ENCODE data around the gene GTF2IRD1. TPM values are rescaled to one million over a fixed set of nuclear protein-coding genes. Genes with fewer than 3 reads are reported as not detected.

Gene GTF2IRD1
- total RNA-seq, 1 experiment from 2014 or later, result 34.3 TPM

- no peak overlapping the region for H2BK20ac ChIP-seq (ENCODE audit: low read depth, low read length, poor library complexity, severe bottlenecking)
- H2BK5ac ChIP-seq (ENCODE audit: insufficient read length, low read length), result no peak overlapping the region
- H3K18ac ChIP-seq (ENCODE audit: insufficient read length, low read depth, low read length), result no peak overlapping the region
- H3K4me1 ChIP-seq (ENCODE audit: insufficient read depth, low read length), result peaks cover 4% of the 10 kb centered on the region; the same call in 1 of the 2 replicates
- no peak overlapping the region for H2AFZ ChIP-seq (ENCODE audit: low read length)
- no peaks in the 10 kb centered on the region for H4K20me1 ChIP-seq (ENCODE audit: control insufficient read depth, insufficient read depth, insufficient read length)
- peaks cover 2% of the 10 kb centered on the region for H3K79me2 ChIP-seq (ENCODE audit: insufficient read depth, low read length)
- Mint-ChIP-seq H3K36me3 (ENCODE audit: insufficient read depth in 1 of 3, low read depth in 3 of 3) (peaks cover 0 to 7% (median 0%) of the 10 kb centered on the region in 3 experiments; a peak in 2 of 7 replicates), H3K9me3 (no peaks in the 10 kb centered on the region), H3K27ac (peak overlapping the region in 2 of 3 experiments; percentile 63 to 68; a peak in 2 of 7 replicates), H3K4me1 (peaks cover 27 to 40% of the 10 kb centered on the region in 2 experiments), H3K27me3 (ENCODE audit: low read depth) (no peaks in the 10 kb centered on the region), H3K4me3 (no peak overlapping the region; a peak in 1 of 5 replicates)
- no peak overlapping the region for H3K4me2 ChIP-seq (ENCODE audit: insufficient read depth, insufficient read length, low read length)
- H3K4ac ChIP-seq (ENCODE audit: low read depth, low read length), result no peak overlapping the region
- no peaks in the 10 kb centered on the region for H3K27me3 ChIP-seq (ENCODE audit: insufficient read depth, low read length)
- H4K91ac ChIP-seq (ENCODE audit: insufficient read length, low read depth, low read length), result no peak overlapping the region
- H2AK5ac ChIP-seq (ENCODE audit: insufficient read length, low read length), result no peak overlapping the region
- H4K8ac ChIP-seq (replicated peaks; ENCODE audit: insufficient read length, low read depth, low read length), result no peak overlapping the region
- H3K23me2 ChIP-seq (ENCODE audit: insufficient read length, low read depth, low read length, poor library complexity, severe bottlenecking), result peaks cover 3% of the 10 kb centered on the region
- no peak overlapping the region for H3K23ac ChIP-seq (ENCODE audit: insufficient read length, low read depth, low read length)
- H2BK120ac ChIP-seq (ENCODE audit: low read depth, low read length, poor library complexity, severe bottlenecking), result no peak overlapping the region
- no peaks in the 10 kb centered on the region for H3K9me3 ChIP-seq (ENCODE audit: control insufficient read depth, low read depth, low read length)
- H3T11ph ChIP-seq (ENCODE audit: low read length), result no peak overlapping the region
- H3K27ac ChIP-seq (ENCODE audit: insufficient read length, low read depth, low read length), result no peak overlapping the region
- H2BK12ac ChIP-seq (ENCODE audit: insufficient read length, low read depth, low read length), result no peak overlapping the region
- no CpG with 5 or more reads among the region's 19 CpGs for WGBS (ENCODE audit: extremely low coverage, insufficient read length, low lambda C conversion rate)
- H2BK15ac ChIP-seq (ENCODE audit: low read depth, low read length), result no peak overlapping the region
- peaks cover 8% of the 10 kb centered on the region for H3K79me1 ChIP-seq (ENCODE audit: insufficient read depth, low read depth, low read length, poor library complexity, severe bottlenecking)
- DNase-seq, result no peak
- no peak overlapping the region for H3K9ac ChIP-seq (ENCODE audit: extremely low read depth, insufficient read length, low read length)
- TF ChIP-seq CTCF (conservative IDR thresholded peaks at IDR 0.05), result no peak
- no peak overlapping the region for H3K56ac ChIP-seq (ENCODE audit: insufficient read length, low read depth, low read length)
- no peak overlapping the region for H4K5ac ChIP-seq (ENCODE audit: insufficient read length, low read depth, low read length)
- peak overlapping the region; percentile 19; the same call in 1 of the 2 replicates for H3K14ac ChIP-seq (ENCODE audit: insufficient read depth, low read length)
These were observed 25.5 kb downstream of the GTF2IRD1 start for GRCh38 chr7:74479066-74479781.

Measured in H9 (cell line).